ENCODE results near the gene RIPPLY2.
"Not testable (repeated sequence)": the region's sequence is repeated elsewhere in the genome, so short reads cannot be mapped to it uniquely, and the experiment has no call there.

The RIPPLY2 gene

DNA sequence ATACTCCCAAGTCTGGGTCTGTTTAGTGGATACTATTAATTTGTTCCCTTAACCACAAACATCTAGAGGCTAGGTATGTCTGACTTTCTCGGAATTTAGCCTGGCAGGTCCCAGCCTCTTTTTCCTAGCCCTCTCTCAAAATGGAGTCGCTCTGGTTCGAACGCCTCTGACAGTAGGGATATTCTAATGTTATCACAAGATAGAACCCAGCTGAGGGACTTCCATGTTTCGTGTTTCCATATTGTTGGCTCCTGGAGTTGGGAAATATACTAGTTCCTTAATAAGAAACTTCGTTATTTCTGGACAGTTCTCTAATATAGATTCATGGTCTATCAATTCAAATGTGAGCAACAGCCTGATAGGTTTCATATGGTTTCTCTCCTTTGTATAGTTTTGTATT lies 22.7 kb downstream of the RIPPLY2 start:
- no peaks in the 10 kb centered on the region for H3K9me3 ChIP-seq (ENCODE audit: control insufficient read depth, low read length)
- H3K36me3 ChIP-seq (ENCODE audit: control insufficient read depth, insufficient read depth, low read length) = no peaks in the 10 kb centered on the region
- 100% methylated on average over 1 of the region's 6 CpGs; no CpG with 5 or more reads in 1 of the 2 experiments for WGBS, 2 experiments (ENCODE audit: insufficient coverage in 2 of 2)
- peaks cover 2% of the 10 kb centered on the region for H3K4me1 ChIP-seq (ENCODE audit: control insufficient read depth, insufficient read depth, low read length, poor library complexity, severe bottlenecking)
- H3K4me3 ChIP-seq (ENCODE audit: extremely low read depth, insufficient read depth, low read length, poor library complexity, severe bottlenecking) = no peak overlapping the region
- no peak overlapping the region for H3K27ac ChIP-seq (ENCODE audit: low read depth, low read length, severe bottlenecking)

DNA sequence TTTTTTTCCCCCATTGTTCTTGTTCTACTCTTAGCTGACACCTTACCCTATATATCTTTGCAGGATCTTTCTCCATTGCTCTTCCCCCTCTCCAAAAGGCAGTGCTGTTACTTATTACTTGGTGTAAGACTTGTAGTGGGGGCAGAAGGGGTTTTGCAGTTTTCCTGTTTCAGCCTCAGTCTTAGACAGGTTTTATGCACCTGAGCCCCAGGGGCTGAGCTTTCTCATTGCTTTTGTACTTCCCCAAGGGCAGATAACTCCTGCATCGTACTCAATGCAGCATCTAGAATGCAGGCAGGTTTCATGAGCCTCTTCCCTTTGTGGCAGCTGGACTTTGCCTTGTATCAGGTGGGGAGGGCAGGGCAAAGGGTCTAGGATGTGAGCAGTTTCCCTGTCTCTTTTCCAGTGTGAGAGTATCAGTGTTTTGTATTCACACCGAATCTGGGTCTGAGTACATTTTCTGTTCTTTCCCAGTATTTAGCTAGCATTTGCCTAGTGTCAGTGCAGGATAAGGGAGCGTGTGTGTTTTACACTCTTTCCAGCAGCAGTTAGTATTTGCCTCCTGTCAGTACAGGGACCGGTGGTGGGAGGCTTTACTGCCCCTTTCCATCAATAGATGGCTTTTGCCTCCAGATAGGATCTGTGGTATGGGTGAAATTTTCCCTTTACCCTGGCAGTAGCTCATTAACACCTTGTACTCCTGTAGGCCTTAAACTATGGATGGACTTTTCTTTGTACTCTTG lies 25.9 kb downstream of the RIPPLY2 start:
- no peaks in the 10 kb centered on the region for H3K36me3 ChIP-seq (ENCODE audit: control insufficient read depth, insufficient read depth, low read length)
- WGBS, 2 experiments (ENCODE audit: insufficient coverage in 2 of 2) = 100% methylated on average over 1 to 3 of the region's 4 CpGs
- peaks cover 2% of the 10 kb centered on the region for H3K4me1 ChIP-seq (ENCODE audit: control insufficient read depth, insufficient read depth, low read length, poor library complexity, severe bottlenecking)
- H3K27ac ChIP-seq (ENCODE audit: low read depth, low read length, severe bottlenecking) = no peak overlapping the region
- no peak overlapping the region for H3K4me3 ChIP-seq (ENCODE audit: extremely low read depth, insufficient read depth, low read length, poor library complexity, severe bottlenecking)
- H3K9me3 ChIP-seq (ENCODE audit: control insufficient read depth, low read length) = no peaks in the 10 kb centered on the region

DNA sequence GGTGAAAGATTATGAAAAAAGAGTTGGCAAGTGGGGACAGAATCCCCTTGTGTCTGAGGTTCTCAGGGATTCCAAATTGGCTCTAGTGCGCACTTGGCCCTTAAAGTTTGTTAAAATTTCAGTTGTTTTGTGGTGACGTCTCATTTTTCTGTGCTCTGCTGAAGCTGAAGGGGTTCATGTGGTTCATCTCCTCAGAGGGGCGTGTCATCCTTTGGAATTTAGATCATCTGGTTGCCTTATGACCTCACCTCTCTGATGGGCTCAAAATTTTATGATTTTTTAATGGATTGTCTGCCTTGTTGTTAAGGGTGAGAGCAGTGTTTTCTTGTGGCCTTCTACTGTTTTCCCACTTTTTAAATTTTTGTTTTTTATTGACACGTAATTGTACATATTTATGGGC lies 26.6 kb downstream of the RIPPLY2 start:
- Histone ChIP-seq H3K9me3 (ENCODE audit: control insufficient read depth, low read length) (no peaks in the 10 kb centered on the region), H3K4me1 (ENCODE audit: control insufficient read depth, insufficient read depth, low read length, poor library complexity, severe bottlenecking) (peaks cover 2% of the 10 kb centered on the region), H3K27ac (ENCODE audit: low read depth, low read length, severe bottlenecking) (no peak overlapping the region), H3K36me3 (ENCODE audit: control insufficient read depth, insufficient read depth, low read length) (no peaks in the 10 kb centered on the region), H3K4me3 (ENCODE audit: extremely low read depth, insufficient read depth, low read length, poor library complexity, severe bottlenecking) (no peak overlapping the region)
- WGBS, 2 experiments (ENCODE audit: insufficient coverage in 2 of 2) = 88 to 100% methylated on average over 1 of the region's 4 CpGs

DNA sequence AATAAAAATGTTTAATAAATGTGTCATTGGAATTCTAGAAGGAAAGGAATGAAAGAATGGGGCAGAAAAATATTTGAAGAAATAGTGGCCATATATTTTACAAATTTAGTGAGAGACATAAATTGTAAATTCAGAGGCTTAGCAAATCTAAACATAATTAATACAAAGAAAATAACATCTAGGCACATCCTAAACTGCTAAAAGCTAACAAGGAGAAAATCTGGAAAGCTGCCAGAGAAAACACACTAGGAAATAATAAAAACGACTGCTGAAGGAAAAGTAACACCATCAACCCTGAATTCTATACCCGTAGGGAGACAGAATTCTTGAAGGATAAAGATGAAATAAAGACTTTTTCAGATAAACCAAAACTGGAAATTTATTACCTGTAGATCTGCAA lies 30.1 kb downstream of the RIPPLY2 start:
- H3K9me3 ChIP-seq (ENCODE audit: control insufficient read depth, low read length) = no peaks in the 10 kb centered on the region
- H3K27ac ChIP-seq (ENCODE audit: low read depth, low read length, severe bottlenecking) = no peak overlapping the region
- H3K4me1 ChIP-seq (ENCODE audit: control insufficient read depth, insufficient read depth, low read length, poor library complexity, severe bottlenecking) = no peaks in the 10 kb centered on the region
- WGBS, 2 experiments (ENCODE audit: insufficient coverage in 2 of 2) = 100% methylated on average over 1 of the region's 2 CpGs; no CpG with 5 or more reads in 1 of the 2 experiments
- H3K36me3 ChIP-seq (ENCODE audit: control insufficient read depth, insufficient read depth, low read length) = no peaks in the 10 kb centered on the region
- H3K4me3 ChIP-seq (ENCODE audit: extremely low read depth, insufficient read depth, low read length, poor library complexity, severe bottlenecking) = no peak overlapping the region

DNA sequence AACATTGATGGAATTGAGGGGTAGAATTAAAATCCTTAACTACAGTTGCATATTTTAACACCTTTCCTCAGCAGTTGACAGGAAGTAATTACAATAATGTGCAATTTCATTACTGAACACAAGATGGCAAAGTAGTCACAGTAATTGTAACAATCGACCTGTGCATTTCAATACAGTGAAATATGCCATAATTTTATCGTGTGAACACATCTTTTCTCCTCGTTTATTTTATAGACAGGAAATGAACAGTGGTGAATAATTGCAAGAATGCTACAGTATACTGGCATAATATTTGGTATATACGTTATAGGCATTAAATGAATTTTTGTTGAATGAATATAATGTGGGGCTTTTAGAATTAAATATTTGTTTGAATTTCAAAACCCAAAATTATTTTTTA lies 31.4 kb downstream of the RIPPLY2 start:
- H3K36me3 ChIP-seq (ENCODE audit: control insufficient read depth, insufficient read depth, low read length) = no peaks in the 10 kb centered on the region
- no peak overlapping the region for H3K27ac ChIP-seq (ENCODE audit: low read depth, low read length, severe bottlenecking)
- WGBS, 2 experiments (ENCODE audit: insufficient coverage in 2 of 2) = 46% methylated on average over 2 of the region's 4 CpGs; no CpG with 5 or more reads in 1 of the 2 experiments
- H3K4me3 ChIP-seq (ENCODE audit: extremely low read depth, insufficient read depth, low read length, poor library complexity, severe bottlenecking) = no peak overlapping the region
- H3K4me1 ChIP-seq (ENCODE audit: control insufficient read depth, insufficient read depth, low read length, poor library complexity, severe bottlenecking) = no peaks in the 10 kb centered on the region
- H3K9me3 ChIP-seq (ENCODE audit: control insufficient read depth, low read length) = no peaks in the 10 kb centered on the region

DNA sequence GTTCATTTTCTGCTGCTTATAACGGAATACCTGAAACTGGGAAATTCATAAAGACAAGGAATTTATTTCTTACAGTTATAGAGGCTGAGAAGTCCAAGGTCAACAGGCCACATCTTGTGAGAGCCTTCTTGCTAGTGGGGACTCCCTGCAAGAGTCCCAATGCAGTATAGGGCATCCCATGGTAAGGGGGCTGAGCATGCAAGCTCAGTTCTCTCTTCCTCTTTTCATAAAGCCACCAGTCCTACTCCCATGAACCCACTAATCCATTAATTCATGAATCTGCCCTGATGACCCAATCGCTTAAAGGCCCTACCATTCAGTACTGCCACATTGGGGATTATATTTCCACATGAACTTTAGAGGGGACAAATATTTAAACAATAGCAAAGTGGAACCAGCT lies 32.8 kb downstream of the RIPPLY2 start:
- Histone ChIP-seq H3K4me3 (ENCODE audit: extremely low read depth, insufficient read depth, low read length, poor library complexity, severe bottlenecking) (no peak overlapping the region), H3K27ac (ENCODE audit: low read depth, low read length, severe bottlenecking) (no peak overlapping the region), H3K9me3 (ENCODE audit: control insufficient read depth, low read length) (no peaks in the 10 kb centered on the region), H3K36me3 (ENCODE audit: control insufficient read depth, insufficient read depth, low read length) (no peaks in the 10 kb centered on the region), H3K4me1 (ENCODE audit: control insufficient read depth, insufficient read depth, low read length, poor library complexity, severe bottlenecking) (no peaks in the 10 kb centered on the region)
- WGBS, 2 experiments (ENCODE audit: insufficient coverage in 2 of 2) = 100% methylated on average over 1 of the region's 2 CpGs; no CpG with 5 or more reads in 1 of the 2 experiments

DNA sequence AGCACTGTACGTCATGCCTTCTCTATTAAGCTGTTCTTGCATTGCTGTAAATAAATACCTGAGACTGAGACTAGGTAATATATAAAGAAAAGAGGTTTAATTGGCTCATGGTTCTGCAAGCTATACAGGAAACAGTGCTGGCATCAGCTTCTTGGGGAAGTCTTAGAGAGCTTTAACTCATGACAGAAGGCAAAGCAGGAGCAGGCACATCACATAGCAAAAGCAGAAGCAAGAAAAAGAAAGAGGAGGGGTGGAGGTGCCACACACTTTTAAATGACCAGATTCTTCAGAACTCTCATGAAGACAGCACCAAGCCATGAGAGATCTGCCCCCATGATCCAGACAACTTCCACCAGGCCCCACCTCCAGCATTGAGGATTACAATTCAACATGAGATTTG lies 36.5 kb downstream of the RIPPLY2 start:
- H3K27ac ChIP-seq (ENCODE audit: low read depth, low read length, severe bottlenecking) = no peak overlapping the region
- H3K4me1 ChIP-seq (ENCODE audit: control insufficient read depth, insufficient read depth, low read length, poor library complexity, severe bottlenecking) = no peaks in the 10 kb centered on the region
- 80 to 100% methylated on average over 1 of the region's 1 CpG for WGBS, 2 experiments (ENCODE audit: insufficient coverage in 2 of 2)

DNA sequence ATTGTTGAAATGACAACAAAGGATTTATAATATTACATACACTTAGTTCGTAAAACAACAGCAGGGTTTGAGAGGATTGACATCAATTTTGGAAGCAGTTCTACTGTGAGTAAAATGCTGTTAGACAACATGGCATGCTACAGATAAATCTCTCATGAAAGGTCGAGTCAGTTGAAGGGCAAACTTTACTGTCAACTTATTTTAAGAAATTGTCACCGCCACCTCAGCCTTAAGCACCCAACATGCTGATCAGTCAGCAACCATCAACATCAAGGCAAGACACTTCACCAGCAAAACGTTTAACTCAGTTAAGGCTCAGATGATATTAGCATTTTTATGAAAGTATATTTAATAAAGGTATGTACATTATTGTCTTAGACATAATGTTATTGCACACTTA lies 37.4 kb downstream of the RIPPLY2 start:
- no peak overlapping the region for H3K27ac ChIP-seq (ENCODE audit: low read depth, low read length, severe bottlenecking)
- WGBS, 2 experiments (ENCODE audit: insufficient coverage in 2 of 2) = 100% methylated on average over 1 of the region's 4 CpGs
- no peaks in the 10 kb centered on the region for H3K36me3 ChIP-seq (ENCODE audit: control insufficient read depth, insufficient read depth, low read length)
- no peak overlapping the region for H3K4me3 ChIP-seq (ENCODE audit: extremely low read depth, insufficient read depth, low read length, poor library complexity, severe bottlenecking)
- no peaks in the 10 kb centered on the region for H3K4me1 ChIP-seq (ENCODE audit: control insufficient read depth, insufficient read depth, low read length, poor library complexity, severe bottlenecking)
- no peaks in the 10 kb centered on the region for H3K9me3 ChIP-seq (ENCODE audit: control insufficient read depth, low read length)

More for the DNA sequence above, 36.5 kb downstream of the RIPPLY2 start:
- no peak overlapping the region for H3K4me3 ChIP-seq (ENCODE audit: extremely low read depth, insufficient read depth, low read length, poor library complexity, severe bottlenecking)
- no peaks in the 10 kb centered on the region for H3K36me3 ChIP-seq (ENCODE audit: control insufficient read depth, insufficient read depth, low read length)
- H3K9me3 ChIP-seq (ENCODE audit: control insufficient read depth, low read length) = no peaks in the 10 kb centered on the region

DNA sequence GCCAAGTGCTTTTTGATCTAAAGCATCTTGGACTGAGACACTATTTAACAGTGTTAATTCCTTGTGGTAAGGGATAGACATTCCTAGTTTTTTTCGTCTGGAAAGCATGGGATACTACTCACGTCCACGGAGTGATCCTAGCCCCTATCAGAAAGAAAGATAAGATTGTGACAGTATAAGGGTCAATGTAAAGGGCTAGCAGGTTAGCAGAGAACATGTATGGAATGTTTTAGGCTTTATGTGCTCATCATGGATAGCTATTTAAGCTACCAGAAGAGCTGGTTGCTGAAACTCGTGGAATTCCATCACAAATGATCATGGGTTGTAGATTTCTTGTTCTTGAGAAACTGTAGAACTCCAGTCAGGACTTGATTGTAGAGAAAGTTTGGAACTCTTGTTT lies 38.4 kb downstream of the RIPPLY2 start:
- Histone ChIP-seq H3K4me3 (ENCODE audit: extremely low read depth, insufficient read depth, low read length, poor library complexity, severe bottlenecking) (no peak overlapping the region), H3K4me1 (ENCODE audit: control insufficient read depth, insufficient read depth, low read length, poor library complexity, severe bottlenecking) (no peaks in the 10 kb centered on the region), H3K36me3 (ENCODE audit: control insufficient read depth, insufficient read depth, low read length) (no peaks in the 10 kb centered on the region), H3K9me3 (ENCODE audit: control insufficient read depth, low read length) (no peaks in the 10 kb centered on the region), H3K27ac (ENCODE audit: low read depth, low read length, severe bottlenecking) (no peak overlapping the region)
- WGBS, 2 experiments (ENCODE audit: insufficient coverage in 2 of 2) = 86 to 90% methylated on average over 4 of the region's 4 CpGs

DNA sequence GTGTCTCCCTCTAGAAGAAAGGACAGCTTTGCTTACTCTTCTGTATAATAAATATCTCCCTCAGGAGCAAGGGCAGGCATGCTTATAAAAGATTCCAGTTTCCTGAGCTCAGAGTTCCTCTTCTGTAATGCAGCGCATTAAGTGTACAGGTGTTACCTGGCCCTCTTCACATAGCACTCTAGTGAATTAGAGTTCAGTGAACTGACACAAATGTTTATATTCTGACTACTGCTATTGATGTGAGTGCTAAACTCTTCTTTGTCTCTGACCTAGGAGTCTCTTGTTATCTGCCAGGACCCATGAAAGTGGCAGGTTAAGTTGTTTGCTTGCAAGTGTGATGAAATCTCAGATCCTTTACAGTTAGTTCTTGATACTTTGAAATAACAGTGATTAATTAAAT lies 39.9 kb downstream of the RIPPLY2 start:
- Histone ChIP-seq H3K36me3 (ENCODE audit: control insufficient read depth, insufficient read depth, low read length) (no peaks in the 10 kb centered on the region), H3K4me3 (ENCODE audit: extremely low read depth, insufficient read depth, low read length, poor library complexity, severe bottlenecking) (no peak overlapping the region), H3K27ac (ENCODE audit: low read depth, low read length, severe bottlenecking) (no peak overlapping the region), H3K4me1 (ENCODE audit: control insufficient read depth, insufficient read depth, low read length, poor library complexity, severe bottlenecking) (no peaks in the 10 kb centered on the region), H3K9me3 (ENCODE audit: control insufficient read depth, low read length) (no peaks in the 10 kb centered on the region)
- WGBS, 2 experiments (ENCODE audit: insufficient coverage in 2 of 2) = 100% methylated on average over 1 of the region's 1 CpG

DNA sequence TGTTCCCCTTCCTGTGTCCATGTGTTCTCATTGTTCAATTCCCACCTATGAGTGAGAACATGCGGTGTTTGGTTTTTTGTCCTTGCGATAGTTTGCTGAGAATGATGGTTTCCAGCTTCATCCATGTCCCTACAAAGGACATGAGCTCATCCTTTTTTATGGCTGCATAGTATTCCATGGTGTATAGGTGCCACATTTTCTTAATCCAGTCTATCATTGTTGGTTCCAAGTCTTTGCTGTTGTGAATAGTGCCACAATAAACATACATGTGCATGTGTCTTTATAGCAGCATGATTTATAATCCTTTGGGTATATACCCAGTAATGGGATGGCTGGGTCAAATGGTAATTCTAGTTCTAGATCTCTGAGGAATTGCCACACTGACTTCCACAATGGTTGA lies 43.9 kb downstream of the RIPPLY2 start:
- WGBS, 2 experiments (ENCODE audit: insufficient coverage in 2 of 2) = no CpG with 5 or more reads among the region's 2 CpGs
- not testable (repeated sequence) for H3K27ac ChIP-seq (ENCODE audit: low read depth, low read length, severe bottlenecking); H3K36me3 ChIP-seq (ENCODE audit: control insufficient read depth, insufficient read depth, low read length); H3K4me3 ChIP-seq (ENCODE audit: extremely low read depth, insufficient read depth, low read length, poor library complexity, severe bottlenecking); H3K4me1 ChIP-seq (ENCODE audit: control insufficient read depth, insufficient read depth, low read length, poor library complexity, severe bottlenecking); H3K9me3 ChIP-seq (ENCODE audit: control insufficient read depth, low read length)
